ENCODE measurements around the gene SUCNR1.
"Not testable (repeated sequence)": the region's sequence is repeated elsewhere in the genome, so short reads cannot be mapped to it uniquely, and the experiment has no call there.

SUCNR1 gene

GRCh38 chr3:151859905-151860304 lies 13.5 kb upstream of the SUCNR1 start:
- H3K27me3 Mint-ChIP-seq (ENCODE audit: low read depth), result peaks cover 4% of the 10 kb centered on the region
- no peaks in the 10 kb centered on the region for H3K36me3 Mint-ChIP-seq (ENCODE audit: low read depth)
- no peak overlapping the region for H3K4me3 Mint-ChIP-seq
- H3K9me3 Mint-ChIP-seq, result no peaks in the 10 kb centered on the region
- H3K4me1 Mint-ChIP-seq (ENCODE audit: low read depth), result no peaks in the 10 kb centered on the region
- no peak overlapping the region for H3K27ac Mint-ChIP-seq

- no peaks in the 10 kb centered on the region for H3K9me3 Mint-ChIP-seq
- no peak overlapping the region for H3K4me3 Mint-ChIP-seq
These were observed 9.8 kb upstream of the SUCNR1 start for GRCh38 chr3:151863611-151864010.

GRCh38 chr3:151864423-151865101 lies 8.9 kb upstream of the SUCNR1 start:
- Mint-ChIP-seq H3K27me3 (ENCODE audit: low read depth) (peaks cover 10% of the 10 kb centered on the region), H3K4me1 (ENCODE audit: low read depth) (no peaks in the 10 kb centered on the region), H3K27ac (no peak overlapping the region), H3K9me3 (no peaks in the 10 kb centered on the region), H3K36me3 (ENCODE audit: low read depth) (no peaks in the 10 kb centered on the region), H3K4me3 (no peak overlapping the region)

More at GRCh38 chr3:151863611-151864010, 9.8 kb upstream of the SUCNR1 start:
- no peaks in the 10 kb centered on the region for H3K4me1 Mint-ChIP-seq (ENCODE audit: low read depth)
- no peaks in the 10 kb centered on the region for H3K36me3 Mint-ChIP-seq (ENCODE audit: low read depth)
- no peak overlapping the region for H3K27ac Mint-ChIP-seq
- H3K27me3 Mint-ChIP-seq (ENCODE audit: low read depth), result peaks cover 14% of the 10 kb centered on the region

- Mint-ChIP-seq H3K4me1 (ENCODE audit: low read depth) (peaks cover 5% of the 10 kb centered on the region), H3K36me3 (ENCODE audit: low read depth) (no peaks in the 10 kb centered on the region), H3K9me3 (no peaks in the 10 kb centered on the region), H3K27me3 (ENCODE audit: low read depth) (peaks cover 10% of the 10 kb centered on the region), H3K4me3 (no peak overlapping the region), H3K27ac (no peak overlapping the region)
These were observed 6.6 kb upstream of the SUCNR1 start for GRCh38 chr3:151866711-151867410.

- peaks cover 10% of the 10 kb centered on the region for H3K27me3 Mint-ChIP-seq (ENCODE audit: low read depth)
These were observed 5.8 kb upstream of the SUCNR1 start for GRCh38 chr3:151867666-151868065.

GRCh38 chr3:151869181-151869580 lies 4.3 kb upstream of the SUCNR1 start:
- H3K4me3 Mint-ChIP-seq, result no peak overlapping the region
- peaks cover 10% of the 10 kb centered on the region for H3K27me3 Mint-ChIP-seq (ENCODE audit: low read depth)
- H3K36me3 Mint-ChIP-seq (ENCODE audit: low read depth), result no peaks in the 10 kb centered on the region

More at GRCh38 chr3:151867666-151868065, 5.8 kb upstream of the SUCNR1 start:
- Mint-ChIP-seq H3K9me3 (no peaks in the 10 kb centered on the region), H3K27ac (no peak overlapping the region), H3K4me1 (ENCODE audit: low read depth) (peaks cover 5% of the 10 kb centered on the region), H3K36me3 (ENCODE audit: low read depth) (no peaks in the 10 kb centered on the region), H3K4me3 (no peak overlapping the region)

GRCh38 chr3:151871639-151872468 lies 1.6 kb upstream of the SUCNR1 start:
- Mint-ChIP-seq H3K9me3 (no peaks in the 10 kb centered on the region), H3K4me3 (no peak overlapping the region), H3K27ac (no peak overlapping the region), H3K36me3 (ENCODE audit: low read depth) (no peaks in the 10 kb centered on the region), H3K27me3 (ENCODE audit: low read depth) (peaks cover 8% of the 10 kb centered on the region), H3K4me1 (ENCODE audit: low read depth) (peaks cover 10% of the 10 kb centered on the region)

More at GRCh38 chr3:151869181-151869580, 4.3 kb upstream of the SUCNR1 start:
- H3K4me1 Mint-ChIP-seq (ENCODE audit: low read depth), result peaks cover 5% of the 10 kb centered on the region
- H3K27ac Mint-ChIP-seq, result no peak overlapping the region
- no peaks in the 10 kb centered on the region for H3K9me3 Mint-ChIP-seq

- not testable (repeated sequence) for H3K4me3 Mint-ChIP-seq; H3K27me3 Mint-ChIP-seq (ENCODE audit: low read depth); H3K27ac Mint-ChIP-seq; H3K36me3 Mint-ChIP-seq (ENCODE audit: low read depth); H3K9me3 Mint-ChIP-seq; H3K4me1 Mint-ChIP-seq (ENCODE audit: low read depth)
These were observed 636 bp downstream of the SUCNR1 start for GRCh38 chr3:151874079-151874478.

GRCh38 chr3:151875759-151876158 lies 2.3 kb downstream of the SUCNR1 start:
- peaks cover 10% of the 10 kb centered on the region for H3K4me1 Mint-ChIP-seq (ENCODE audit: low read depth)
- no peak overlapping the region for H3K27ac Mint-ChIP-seq
- H3K9me3 Mint-ChIP-seq, result no peaks in the 10 kb centered on the region
- no peaks in the 10 kb centered on the region for H3K36me3 Mint-ChIP-seq (ENCODE audit: low read depth)
- peaks cover 4% of the 10 kb centered on the region for H3K27me3 Mint-ChIP-seq (ENCODE audit: low read depth)
- peak overlapping the region; percentile 48 for H3K4me3 Mint-ChIP-seq

- Mint-ChIP-seq H3K27me3 (ENCODE audit: low read depth) (peaks cover 8% of the 10 kb centered on the region), H3K4me3 (no peak overlapping the region), H3K4me1 (ENCODE audit: low read depth) (peaks cover 5% of the 10 kb centered on the region), H3K9me3 (no peaks in the 10 kb centered on the region), H3K27ac (no peak overlapping the region), H3K36me3 (ENCODE audit: low read depth) (no peaks in the 10 kb centered on the region)
These were observed 3.8 kb downstream of the SUCNR1 start for GRCh38 chr3:151877269-151877668.

GRCh38 chr3:151878465-151878864 lies 5.0 kb downstream of the SUCNR1 start:
- Mint-ChIP-seq H3K9me3 (no peaks in the 10 kb centered on the region), H3K27ac (no peak overlapping the region), H3K27me3 (ENCODE audit: low read depth) (peaks cover 8% of the 10 kb centered on the region), H3K36me3 (ENCODE audit: low read depth) (no peaks in the 10 kb centered on the region), H3K4me3 (no peak overlapping the region), H3K4me1 (ENCODE audit: low read depth) (peaks cover 5% of the 10 kb centered on the region)

- Mint-ChIP-seq H3K36me3 (ENCODE audit: low read depth) (no peaks in the 10 kb centered on the region), H3K27ac (no peak overlapping the region), H3K4me1 (ENCODE audit: low read depth) (peaks cover 5% of the 10 kb centered on the region), H3K4me3 (no peak overlapping the region), H3K9me3 (no peaks in the 10 kb centered on the region), H3K27me3 (ENCODE audit: low read depth) (peaks cover 8% of the 10 kb centered on the region)
These were observed 5.6 kb downstream of the SUCNR1 start for GRCh38 chr3:151879037-151879436.

- no peaks in the 10 kb centered on the region for H3K36me3 Mint-ChIP-seq (ENCODE audit: low read depth)
- no peak overlapping the region for H3K27ac Mint-ChIP-seq
- no peak overlapping the region for H3K4me3 Mint-ChIP-seq
- peaks cover 5% of the 10 kb centered on the region for H3K4me1 Mint-ChIP-seq (ENCODE audit: low read depth)
- H3K9me3 Mint-ChIP-seq, result no peaks in the 10 kb centered on the region
- H3K27me3 Mint-ChIP-seq (ENCODE audit: low read depth), result peaks cover 8% of the 10 kb centered on the region
These were observed 6.4 kb downstream of the SUCNR1 start for GRCh38 chr3:151879679-151880415.

- Mint-ChIP-seq H3K9me3 (no peaks in the 10 kb centered on the region), H3K36me3 (ENCODE audit: low read depth) (no peaks in the 10 kb centered on the region), H3K4me3 (no peak overlapping the region), H3K27ac (no peak overlapping the region), H3K4me1 (ENCODE audit: low read depth) (peaks cover 5% of the 10 kb centered on the region), H3K27me3 (ENCODE audit: low read depth) (peaks cover 8% of the 10 kb centered on the region)
These were observed 6.9 kb downstream of the SUCNR1 start for GRCh38 chr3:151880416-151880690.

All from T-helper 1 cell treated with Interleukin-12 subunit alpha and Interleukin-12 subunit beta and Interleukin-4 antibody, amounts not matched to agents 30 μg/mL and 1 μg/mL, for 36 hours (primary cell).